ENCODE results near the gene IGF2R.

DNA sequence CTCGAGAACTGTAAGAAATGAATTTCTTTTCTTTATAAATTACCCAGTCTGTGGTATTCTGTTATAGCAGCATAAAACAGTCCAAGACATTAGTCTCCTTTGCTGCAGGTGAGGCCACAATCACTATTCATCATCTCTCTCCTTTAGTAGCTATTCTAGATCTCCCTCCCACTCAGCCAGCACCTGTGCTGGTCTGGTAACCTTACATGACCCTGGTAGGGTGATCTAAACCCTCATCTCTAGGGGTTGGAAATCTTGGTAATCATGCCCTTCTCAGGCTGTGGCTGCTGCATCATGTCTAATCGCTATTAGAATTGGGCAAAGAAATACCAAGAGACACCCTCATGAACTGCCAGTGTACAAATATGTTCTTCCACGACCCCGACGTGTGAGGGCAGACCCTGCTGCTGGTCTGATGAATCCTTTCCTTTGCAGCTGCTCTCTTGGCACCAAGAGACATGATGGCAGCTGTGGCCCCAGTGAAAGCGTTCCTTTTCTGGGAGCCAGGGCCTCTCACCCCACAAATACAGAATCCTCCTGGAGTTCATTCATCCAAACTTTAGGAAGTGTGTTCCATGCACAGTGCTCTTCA lies 23.0 kb upstream of the IGF2R start:
- TF ChIP-seq, protein P1, sequence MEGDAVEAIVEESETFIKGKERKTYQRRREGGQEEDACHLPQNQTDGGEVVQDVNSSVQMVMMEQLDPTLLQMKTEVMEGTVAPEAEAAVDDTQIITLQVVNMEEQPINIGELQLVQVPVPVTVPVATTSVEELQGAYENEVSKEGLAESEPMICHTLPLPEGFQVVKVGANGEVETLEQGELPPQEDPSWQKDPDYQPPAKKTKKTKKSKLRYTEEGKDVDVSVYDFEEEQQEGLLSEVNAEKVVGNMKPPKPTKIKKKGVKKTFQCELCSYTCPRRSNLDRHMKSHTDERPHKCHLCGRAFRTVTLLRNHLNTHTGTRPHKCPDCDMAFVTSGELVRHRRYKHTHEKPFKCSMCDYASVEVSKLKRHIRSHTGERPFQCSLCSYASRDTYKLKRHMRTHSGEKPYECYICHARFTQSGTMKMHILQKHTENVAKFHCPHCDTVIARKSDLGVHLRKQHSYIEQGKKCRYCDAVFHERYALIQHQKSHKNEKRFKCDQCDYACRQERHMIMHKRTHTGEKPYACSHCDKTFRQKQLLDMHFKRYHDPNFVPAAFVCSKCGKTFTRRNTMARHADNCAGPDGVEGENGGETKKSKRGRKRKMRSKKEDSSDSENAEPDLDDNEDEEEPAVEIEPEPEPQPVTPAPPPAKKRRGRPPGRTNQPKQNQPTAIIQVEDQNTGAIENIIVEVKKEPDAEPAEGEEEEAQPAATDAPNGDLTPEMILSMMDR (IDR thresholded peaks at IDR 0.05): no peak
- TF ChIP-seq POLR2A (IDR thresholded peaks at IDR 0.05): no peak
- TF ChIP-seq EP300 (IDR thresholded peaks at IDR 0.05): no peak
